Cardiac muscle cell (in vitro differentiated cells and primary cell): ENCODE results near the gene STARD13. TPM values are rescaled to one million over a fixed set of nuclear protein-coding genes. Genes with fewer than 3 reads are reported as not detected.

Source experiments
- DNase-seq, 2 donors: peaks; one replicate each; pipeline versions ENCODE4 v3.0.0 to v3.0.0-alpha.2; 2010 to 2017; ENCODE audit warnings: low read depth in 1 of 2, low spot score in 1 of 2
- H3K27ac ChIP-seq: fragments of 200-600 bp; sonication (generic); 2 replicates; pipeline ENCODE4 v1.5.1; 2016
- H3K27me3 ChIP-seq: fragments of 200-600 bp; sonication (generic); 2 replicates; pipeline ENCODE4 v1.6.0; 2016; ENCODE audit warnings: control low read depth
- H3K36me3 ChIP-seq: fragments of 200-600 bp; sonication (generic); 2 replicates; pipeline ENCODE4 v1.5.1; 2016; ENCODE audit warnings: control low read depth
- H3K4me1 ChIP-seq: fragments of 200-600 bp; sonication (generic); 2 replicates; pipeline ENCODE4 v1.8.1; 2017; ENCODE audit warnings: low read depth, mild to moderate bottlenecking, mixed run types
- H3K4me3 ChIP-seq: fragments of 200-600 bp; sonication (generic); 2 replicates; pipeline ENCODE4 v1.5.1; 2016; ENCODE audit warnings: mild to moderate bottlenecking
- H3K9me3 ChIP-seq: fragments of 200-600 bp; sonication (generic); 2 replicates; pipeline ENCODE4 v1.5.1; 2017; ENCODE audit warnings: low read depth, mild to moderate bottlenecking, control low read depth
- polyA plus RNA-seq: library from polyadenylated mRNA; unstranded; fragments of >200 nt; fragmentation: Nextera tagmentation; extraction: Ambion mirVana; gene quantifications from 2 replicates; pipeline ENCODE4 v1.2.1, GENCODE V29; 2016
- total RNA-seq: library from RNA; depleted of rRNA; stranded (reverse); fragments of >200 nt; gene quantifications from 2 replicates; pipeline ENCODE4 v1.2.3, GENCODE V29; 2016
- TF ChIP-seq, protein P1 (sequence below): IDR thresholded peaks from 2 replicates; pipeline ENCODE4 v1.5.1; 2012; ENCODE audit warnings: low read depth, mild to moderate bottlenecking, low read length

Gene STARD13
- total and polyA plus RNA-seq, 2 experiments from 2014 or later: 16.5 to 23.5 TPM

GRCh38 chr13:33114146-33114545, 171.4 kb downstream of the STARD13 start:
- Histone ChIP-seq H3K27ac (no peak overlapping the region), H3K9me3 (no peaks in the 10 kb centered on the region), H3K27me3 (no peaks in the 10 kb centered on the region), H3K36me3 (peaks cover 42% of the 10 kb centered on the region), H3K4me1 (no peaks in the 10 kb centered on the region), H3K4me3 (no peak overlapping the region)
- TF ChIP-seq, protein P1, sequence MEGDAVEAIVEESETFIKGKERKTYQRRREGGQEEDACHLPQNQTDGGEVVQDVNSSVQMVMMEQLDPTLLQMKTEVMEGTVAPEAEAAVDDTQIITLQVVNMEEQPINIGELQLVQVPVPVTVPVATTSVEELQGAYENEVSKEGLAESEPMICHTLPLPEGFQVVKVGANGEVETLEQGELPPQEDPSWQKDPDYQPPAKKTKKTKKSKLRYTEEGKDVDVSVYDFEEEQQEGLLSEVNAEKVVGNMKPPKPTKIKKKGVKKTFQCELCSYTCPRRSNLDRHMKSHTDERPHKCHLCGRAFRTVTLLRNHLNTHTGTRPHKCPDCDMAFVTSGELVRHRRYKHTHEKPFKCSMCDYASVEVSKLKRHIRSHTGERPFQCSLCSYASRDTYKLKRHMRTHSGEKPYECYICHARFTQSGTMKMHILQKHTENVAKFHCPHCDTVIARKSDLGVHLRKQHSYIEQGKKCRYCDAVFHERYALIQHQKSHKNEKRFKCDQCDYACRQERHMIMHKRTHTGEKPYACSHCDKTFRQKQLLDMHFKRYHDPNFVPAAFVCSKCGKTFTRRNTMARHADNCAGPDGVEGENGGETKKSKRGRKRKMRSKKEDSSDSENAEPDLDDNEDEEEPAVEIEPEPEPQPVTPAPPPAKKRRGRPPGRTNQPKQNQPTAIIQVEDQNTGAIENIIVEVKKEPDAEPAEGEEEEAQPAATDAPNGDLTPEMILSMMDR: no peak
- no peak for DNase-seq

GRCh38 chr13:33112766-33113165, 172.8 kb downstream of the STARD13 start:
- Histone ChIP-seq H3K9me3 (no peaks in the 10 kb centered on the region), H3K4me3 (no peak overlapping the region), H3K4me1 (no peaks in the 10 kb centered on the region), H3K27ac (no peak overlapping the region), H3K27me3 (no peaks in the 10 kb centered on the region), H3K36me3 (peaks cover 38% of the 10 kb centered on the region)
- TF ChIP-seq, protein P1: no peak
- no peak for DNase-seq

DNA sequence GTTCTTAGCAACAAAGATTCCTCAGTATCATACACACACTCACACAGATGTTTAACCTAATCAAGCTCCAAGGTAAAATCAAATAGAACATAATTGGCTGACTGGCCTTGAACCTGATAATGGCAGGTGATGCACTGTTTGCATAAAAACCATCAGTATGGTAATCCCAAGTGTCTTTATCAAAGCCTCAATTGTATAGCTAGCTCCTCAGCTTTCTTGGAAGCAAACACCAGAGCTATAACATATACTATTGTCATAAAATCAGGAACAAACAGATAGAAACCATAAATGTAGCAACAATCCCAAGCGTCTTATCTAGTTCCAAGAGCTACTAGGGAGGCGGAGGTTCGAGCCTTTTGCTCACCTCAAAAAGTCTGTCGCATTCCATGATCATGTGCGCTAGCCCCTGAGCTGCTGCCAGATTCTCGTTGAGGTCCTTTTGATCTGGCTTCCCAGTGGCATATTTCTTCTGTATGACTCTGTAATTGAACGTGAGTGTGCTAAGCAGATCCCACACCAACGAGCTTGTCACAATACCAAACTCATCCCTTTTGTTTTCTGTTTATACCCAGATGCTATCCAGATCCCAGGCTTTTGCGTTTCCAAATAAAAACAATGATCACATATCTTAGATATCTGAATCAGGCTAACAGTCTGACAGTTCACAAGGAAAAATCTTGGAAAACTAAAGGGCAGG, 174.0 kb downstream of the STARD13 start:
- no peak overlapping the region for H3K27ac ChIP-seq
- peaks cover 6% of the 10 kb centered on the region for H3K4me1 ChIP-seq
- no peaks in the 10 kb centered on the region for H3K27me3 ChIP-seq
- peak in 1 of 2 donors; percentile 65 for DNase-seq
- no peaks in the 10 kb centered on the region for H3K9me3 ChIP-seq
- TF ChIP-seq, protein P1: no peak
- peaks cover 30% of the 10 kb centered on the region for H3K36me3 ChIP-seq
- no peak overlapping the region for H3K4me3 ChIP-seq

GRCh38 chr13:33110713-33111413, 174.7 kb downstream of the STARD13 start:
- Histone ChIP-seq H3K9me3 (no peaks in the 10 kb centered on the region), H3K4me3 (no peak overlapping the region), H3K27me3 (no peaks in the 10 kb centered on the region), H3K27ac (no peak overlapping the region), H3K36me3 (peaks cover 32% of the 10 kb centered on the region), H3K4me1 (peaks cover 6% of the 10 kb centered on the region)
- peak in 1 of 2 donors; percentile 32 for DNase-seq
- TF ChIP-seq, protein P1: no peak

DNA sequence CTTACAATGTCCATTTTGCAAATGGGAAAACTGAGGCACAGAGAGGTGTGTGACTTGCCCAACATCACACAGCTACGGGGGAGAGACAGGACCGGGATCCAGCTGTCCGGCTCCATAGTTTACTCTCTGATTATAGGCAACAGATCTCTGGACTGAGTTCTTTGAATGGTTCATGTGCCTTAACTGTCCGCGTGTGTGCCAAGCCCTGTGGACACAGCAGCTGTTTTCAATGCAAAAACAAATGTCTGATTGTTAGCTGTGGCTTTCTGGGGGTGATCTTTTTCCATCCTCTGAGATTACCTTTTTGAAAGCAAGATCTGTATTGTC, 175.2 kb downstream of the STARD13 start:
- H3K27ac ChIP-seq: no peak overlapping the region
- TF ChIP-seq, protein P1: no peak
- H3K36me3 ChIP-seq: peaks cover 33% of the 10 kb centered on the region
- DNase-seq: no peak
- H3K4me3 ChIP-seq: no peak overlapping the region
- H3K9me3 ChIP-seq: no peaks in the 10 kb centered on the region
- H3K4me1 ChIP-seq: peaks cover 6% of the 10 kb centered on the region
- no peaks in the 10 kb centered on the region for H3K27me3 ChIP-seq
